NCI-H510A treated with DMSO at 0.1 percent for 48 hours (cell line): ENCODE results near the gene FLII.

Source experiments
- DNase-seq: peaks from one replicate; lab custom pipeline; 2025; lab: John Stamatoyannopoulos, UW

The FLII gene

DNA sequence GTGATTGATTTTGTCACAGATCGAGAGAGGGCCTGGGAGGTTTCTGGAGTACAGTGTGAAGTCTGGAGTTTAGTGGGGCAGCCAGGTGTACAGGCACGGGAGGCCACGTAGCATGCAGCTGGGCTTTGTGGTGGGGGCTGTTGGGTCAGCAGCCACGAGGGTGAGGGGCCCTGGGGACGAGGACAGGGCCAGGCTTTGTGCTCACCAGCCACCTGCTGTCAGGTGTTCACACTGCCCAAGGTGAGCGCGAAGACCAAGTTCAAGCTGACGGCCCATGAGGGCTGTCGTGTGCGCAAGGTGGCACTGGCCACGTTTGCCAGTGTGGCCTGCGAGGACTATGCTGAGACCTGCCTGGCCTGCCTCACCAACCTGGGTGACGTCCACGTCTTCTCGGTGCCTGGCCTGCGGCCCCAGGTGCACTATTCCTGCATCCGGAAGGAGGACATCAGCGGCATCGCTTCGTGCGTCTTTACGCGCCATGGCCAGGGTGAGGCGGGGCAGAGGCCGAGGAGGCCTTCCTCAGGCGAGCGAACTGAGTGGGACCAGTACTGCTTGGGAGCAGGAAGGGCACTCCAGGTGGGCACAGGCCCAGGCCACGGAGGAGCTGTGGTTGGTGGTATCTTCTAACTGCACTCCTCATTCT is 17.2 kb downstream of the FLII start:
- no peak for DNase-seq

DNA sequence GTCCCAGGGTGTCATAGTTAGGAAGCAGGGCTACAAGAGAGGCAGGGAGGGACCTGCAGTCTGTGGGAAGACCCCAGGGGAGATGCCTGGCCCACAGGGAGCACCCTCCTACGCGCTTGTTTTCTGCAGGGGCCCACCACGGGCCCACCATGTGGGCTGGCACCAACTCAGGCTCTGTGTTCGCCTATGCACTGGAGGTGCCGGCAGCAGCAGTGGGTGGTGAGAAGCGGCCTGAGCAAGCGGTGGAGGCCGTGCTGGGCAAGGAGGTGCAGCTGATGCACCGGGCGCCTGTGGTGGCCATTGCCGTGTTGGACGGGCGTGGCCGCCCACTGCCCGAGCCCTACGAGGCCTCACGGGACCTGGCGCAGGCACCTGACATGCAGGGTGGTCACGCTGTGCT is 18.1 kb downstream of the FLII start:
- no peak for DNase-seq

DNA sequence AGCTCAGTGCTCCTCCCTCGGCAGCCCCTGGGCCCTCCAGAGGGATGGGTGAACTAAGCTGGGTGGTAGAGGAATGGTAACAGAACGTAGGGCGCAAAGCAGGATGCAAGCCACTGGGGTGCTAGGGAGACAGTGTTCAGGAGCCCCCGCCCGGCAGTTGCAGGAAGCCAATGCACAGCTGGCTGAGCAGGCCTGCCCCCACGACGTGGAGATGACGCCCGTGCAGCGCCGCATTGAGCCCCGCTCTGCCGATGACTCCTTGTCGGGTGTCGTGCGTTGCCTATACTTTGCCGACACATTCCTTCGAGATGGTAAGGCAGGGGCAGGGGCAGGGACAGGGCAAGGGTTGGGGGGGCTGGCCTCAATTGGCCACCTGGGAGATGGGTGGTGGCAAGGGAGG is 20.2 kb downstream of the FLII start:
- no peak for DNase-seq

DNA sequence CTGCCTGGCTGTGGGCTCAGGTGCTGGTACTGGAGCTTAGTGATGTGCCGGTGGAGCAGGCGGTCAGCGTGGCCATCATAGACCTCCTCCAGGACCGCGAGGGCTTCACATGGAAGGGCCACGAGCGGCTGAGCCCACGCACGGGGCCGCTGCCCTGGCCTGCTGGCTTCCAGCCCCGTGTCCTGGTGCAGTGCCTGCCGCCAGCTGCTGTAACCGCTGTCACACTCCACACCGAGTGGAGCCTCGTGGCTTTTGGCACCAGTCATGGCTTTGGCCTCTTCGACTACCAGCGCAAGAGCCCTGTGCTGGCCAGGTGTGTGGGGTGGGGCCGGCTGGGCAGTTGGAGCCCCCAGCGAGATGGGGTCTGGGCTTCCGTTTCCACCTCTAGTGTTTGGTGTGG is 21.1 kb downstream of the FLII start:
- DNase-seq, result no peak

DNA sequence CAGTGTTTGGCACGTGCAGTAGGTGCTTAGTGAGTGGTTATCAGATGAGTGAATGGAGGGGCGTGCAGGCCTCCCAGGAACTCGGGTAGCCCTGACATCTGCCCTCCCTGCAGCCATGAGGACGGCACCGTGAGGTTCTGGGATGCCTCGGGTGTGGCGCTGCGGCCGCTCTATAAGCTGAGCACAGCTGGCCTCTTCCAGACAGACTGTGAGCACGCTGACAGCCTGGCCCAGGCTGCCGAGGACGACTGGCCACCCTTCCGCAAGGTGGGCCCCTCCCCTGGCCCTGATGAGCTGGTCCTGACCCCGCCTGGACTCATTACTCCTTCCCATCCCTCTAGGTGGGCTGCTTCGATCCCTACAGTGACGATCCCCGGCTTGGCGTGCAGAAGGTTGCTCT is 22.0 kb downstream of the FLII start:
- DNase-seq, result no peak

DNA sequence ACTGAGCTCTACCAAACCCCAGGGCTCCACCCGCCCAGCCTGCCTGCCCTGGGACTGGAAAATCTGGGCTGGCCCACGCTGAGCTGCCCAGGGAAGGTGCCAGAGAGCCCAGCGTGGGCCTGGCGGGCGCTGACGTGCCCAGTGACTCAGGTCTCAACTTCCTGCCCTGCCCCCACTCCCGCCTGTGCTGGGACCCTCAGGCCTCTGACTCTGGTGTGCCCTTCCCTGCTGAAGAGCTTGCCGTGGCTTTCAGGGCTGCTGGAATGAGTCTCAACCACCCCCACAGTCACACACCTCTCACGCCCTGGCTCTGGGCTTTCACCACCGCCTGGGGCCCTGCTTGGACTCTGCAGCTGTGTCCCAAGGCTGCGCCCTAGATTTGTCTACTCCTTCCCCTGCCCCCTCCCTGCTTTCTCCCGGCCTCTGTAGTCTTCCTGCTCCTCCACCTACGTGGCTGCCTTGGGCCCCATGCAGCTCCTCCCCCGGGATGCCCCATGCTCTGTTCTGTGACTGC is 22.7 kb downstream of the FLII start:
- DNase-seq, result no peak

DNA sequence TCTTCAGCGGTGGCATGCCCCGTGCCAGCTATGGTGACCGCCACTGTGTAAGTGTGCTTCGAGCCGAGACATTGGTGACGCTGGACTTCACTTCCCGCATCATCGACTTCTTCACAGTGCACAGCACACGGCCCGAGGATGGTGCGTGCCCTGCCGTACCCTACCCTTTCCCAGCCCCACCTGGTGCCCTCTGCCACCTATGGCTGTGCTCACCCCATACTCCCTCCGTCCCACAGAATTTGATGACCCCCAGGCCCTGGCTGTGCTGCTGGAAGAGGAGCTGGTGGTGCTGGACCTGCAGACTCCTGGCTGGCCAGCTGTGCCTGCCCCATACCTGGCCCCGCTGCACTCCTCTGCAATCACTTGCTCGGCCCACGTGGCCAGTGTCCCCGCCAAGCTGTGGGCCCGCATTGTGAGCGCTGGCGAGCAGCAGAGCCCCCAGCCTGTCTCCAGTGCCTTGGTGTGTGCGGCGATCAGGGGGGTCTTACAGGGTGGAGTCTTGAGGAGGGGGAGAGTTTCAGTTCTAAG is 23.6 kb downstream of the FLII start:
- DNase-seq, result no peak

DNA sequence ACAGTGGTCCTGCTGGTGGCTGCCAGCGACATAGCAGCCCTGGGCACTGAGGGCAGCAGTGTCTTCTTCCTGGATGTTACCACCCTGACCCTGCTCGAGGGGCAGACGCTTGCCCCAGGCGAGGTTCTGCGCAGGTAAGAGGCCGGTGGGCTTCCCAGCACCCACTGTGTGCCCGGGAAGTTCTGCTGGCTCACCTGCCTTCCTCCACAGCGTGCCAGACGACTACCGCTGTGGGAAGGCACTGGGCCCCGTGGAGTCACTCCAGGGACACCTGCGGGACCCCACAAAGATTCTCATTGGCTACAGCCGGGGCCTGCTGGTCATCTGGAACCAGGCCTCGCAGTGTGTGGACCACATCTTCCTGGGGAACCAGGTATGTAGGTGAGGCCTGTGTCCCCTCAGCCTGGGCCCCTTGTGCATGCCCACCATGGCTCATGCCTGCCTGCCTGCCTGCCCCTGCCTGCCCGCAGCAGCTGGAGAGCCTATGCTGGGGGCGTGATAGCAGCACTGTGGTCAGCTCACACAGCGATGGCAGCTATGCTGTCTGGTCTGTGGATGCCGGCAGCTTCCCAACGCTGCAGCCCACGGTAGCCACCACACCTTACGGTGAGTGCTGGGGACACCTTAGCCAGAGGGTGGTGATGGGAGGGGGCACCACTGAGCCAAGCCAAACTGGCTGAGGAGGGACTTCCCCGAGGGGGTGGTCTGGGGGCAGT is 24.6 kb downstream of the FLII start:
- DNase-seq, result no peak

DNA sequence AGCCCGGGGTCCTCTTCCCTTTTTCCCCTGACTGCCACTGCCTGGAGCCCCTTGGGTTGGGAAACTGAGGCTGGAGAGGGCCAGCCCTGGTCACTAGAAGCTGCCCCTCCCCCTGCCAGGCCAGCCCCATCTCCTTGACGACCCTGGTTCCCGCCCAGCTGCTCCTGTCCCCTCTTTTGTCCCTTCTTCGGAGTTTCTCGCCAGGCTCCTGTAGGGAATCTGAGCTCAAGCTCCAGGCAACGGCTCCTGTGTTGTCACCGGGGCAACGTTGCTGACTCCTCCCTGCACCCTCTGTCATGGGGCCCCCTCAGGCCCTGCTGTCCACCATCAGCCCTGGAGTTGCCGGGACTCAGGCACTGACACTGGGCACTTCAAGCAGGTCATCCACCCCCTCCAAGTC is 27.4 kb downstream of the FLII start:
- no peak for DNase-seq

DNA sequence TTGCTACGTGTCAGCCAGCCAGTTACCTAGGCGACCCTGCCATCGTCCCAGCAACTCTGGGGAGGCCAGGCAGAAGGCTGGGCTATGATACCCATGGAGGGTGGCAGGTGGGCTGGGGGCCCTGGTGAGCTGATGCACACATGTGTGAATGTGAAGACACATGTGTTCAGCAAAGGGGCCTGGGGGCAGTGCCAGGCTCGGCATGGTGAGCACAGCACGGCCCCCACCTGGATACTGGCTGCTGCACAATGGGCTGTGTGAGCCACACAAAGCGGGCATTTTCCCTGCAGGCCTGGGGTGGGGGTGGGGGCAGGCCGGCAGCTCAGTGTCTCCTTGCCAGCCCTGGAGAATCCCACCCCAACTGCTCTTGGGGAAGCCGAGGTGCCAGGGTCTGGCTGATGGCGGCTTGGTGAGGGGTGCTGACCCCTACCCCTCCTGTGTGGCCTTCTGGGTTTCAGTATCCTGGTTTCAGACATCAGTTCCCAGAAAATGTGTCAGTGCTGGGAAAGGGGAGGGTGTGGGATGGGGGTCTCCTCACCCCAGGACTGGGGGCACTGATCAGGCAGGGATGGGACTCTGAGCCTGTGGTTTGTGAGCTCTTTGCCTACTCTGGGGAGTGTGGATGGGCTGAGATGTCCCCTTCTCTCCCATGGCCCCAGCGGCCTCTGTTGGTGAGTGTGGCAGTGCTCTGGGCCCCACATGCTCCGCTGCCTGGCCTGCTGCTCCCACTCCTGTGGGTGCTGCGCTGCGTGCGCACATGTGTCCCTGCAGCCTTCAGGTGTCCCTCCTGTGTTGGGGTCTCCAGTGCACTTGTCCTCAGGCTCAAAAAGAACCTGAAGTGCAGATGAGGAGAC is 28.0 kb downstream of the FLII start:
- DNase-seq, result no peak

DNA sequence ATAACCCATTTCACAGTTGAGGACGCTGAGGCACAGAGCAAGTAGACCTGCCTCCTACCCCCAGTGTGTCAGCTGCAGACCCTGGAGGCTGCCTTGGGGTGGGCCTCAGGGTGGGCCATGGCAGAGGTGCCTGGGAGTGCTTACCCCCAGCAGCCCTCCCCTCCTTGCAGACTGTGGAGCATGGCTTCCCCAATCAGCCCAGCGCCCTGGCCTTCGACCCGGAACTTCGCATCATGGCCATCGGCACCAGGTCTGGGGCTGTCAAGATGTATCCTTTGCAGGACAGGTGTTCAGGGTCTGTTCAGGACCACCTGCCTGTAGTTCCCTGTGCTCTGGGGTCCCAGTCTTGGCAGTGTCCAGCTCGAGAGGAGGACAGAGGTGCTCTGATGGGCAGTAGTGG is 28.8 kb downstream of the FLII start:
- DNase-seq, result no peak

DNA sequence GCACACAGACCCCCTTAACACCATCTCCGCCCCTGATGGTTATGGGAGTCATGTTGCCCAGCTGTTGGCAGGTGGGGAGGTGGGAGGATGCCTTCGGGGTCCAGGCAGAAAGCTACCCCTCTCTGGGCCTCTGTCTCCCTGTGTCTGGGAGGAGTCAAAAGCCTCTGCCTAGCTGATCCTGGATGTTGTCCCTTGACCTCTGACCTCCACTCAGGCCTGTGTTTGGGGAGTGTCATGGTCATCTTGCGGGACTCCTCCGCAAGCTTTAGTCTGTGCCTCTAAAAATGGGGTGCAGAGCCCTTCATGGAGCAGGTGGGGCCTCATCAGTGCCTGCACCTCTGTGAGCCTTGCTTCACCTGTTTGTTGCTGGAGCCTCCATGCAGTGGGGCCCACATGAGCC is 29.3 kb downstream of the FLII start:
- DNase-seq, result no peak

DNA sequence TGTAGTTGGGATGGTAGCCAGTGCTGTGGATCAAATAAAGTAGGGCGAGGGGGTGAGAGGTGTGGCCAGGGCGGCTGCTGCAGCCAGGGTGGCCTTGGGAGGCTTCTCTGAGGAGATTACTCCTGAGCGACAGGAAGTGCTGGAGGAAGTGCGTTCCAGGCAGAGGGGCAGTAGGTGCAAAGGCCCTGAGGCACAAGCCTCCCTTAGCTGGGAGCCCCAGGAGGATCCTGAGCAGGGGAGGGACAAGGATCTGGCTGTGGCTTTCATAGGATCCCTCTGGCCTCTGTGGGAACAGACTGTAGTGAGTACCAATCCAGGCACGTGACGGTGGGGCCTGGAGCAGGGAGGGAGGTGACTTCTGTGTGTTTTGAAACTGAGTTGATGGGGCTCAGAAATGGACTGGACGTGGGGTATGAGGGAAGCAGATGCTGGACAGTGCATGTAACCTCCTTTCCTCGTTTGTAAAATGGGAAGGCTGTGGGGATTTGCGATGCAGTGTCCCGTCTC is 30.3 kb downstream of the FLII start:
- no peak for DNase-seq

DNA sequence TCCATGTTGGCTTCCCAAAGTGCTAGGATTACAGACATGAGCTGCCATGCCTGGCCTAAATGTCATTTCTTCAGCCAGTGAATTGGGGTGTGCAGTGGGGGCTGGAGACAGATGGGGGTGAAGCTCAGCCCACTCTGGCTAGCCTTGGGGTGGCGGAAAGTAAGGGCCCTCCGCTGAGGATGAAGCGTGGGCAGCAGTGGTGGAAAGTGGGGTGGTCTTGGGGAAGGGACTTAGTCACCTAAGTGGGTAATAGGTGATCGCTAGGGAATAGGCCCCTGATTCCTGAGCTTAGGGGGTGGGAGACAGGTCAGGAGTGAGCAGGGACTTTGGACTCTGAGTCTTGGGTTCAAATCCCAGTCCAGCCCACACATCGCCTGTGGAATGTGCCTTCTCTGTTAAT is 30.9 kb downstream of the FLII start:
- no peak for DNase-seq

DNA sequence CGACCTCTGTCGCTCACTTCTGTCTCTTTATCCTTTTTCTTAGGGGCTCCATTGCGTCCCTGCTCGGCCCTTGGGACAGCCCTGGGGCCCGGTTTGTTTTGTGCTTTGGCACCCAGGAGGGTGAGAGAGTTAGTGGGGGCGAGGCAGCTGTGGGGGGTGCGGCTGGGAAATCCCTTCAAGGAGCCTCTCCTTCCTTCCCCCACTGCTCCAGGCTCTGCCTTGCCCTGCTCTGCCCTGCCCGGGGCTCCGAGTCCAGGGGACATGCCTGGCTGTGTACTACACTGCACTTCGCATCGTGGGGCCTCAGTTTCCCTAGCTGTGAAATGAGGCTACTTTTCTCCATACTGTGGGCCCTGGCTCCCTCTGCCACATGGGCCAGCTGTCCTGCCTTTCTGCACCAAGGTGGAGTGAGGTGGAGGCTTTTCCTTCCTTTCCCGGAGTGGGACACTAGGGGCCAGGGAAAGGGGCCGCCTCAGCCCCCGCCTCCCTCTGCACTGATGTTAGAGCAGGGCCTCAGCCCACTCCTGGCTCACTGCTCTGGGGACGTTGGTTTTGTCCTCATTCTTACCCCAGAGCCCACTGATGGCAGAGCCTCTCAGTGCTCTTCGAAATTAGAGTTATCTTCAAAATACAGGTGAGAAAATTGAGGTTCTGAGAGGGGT is 32.1 kb downstream of the FLII start:
- DNase-seq, result no peak

DNA sequence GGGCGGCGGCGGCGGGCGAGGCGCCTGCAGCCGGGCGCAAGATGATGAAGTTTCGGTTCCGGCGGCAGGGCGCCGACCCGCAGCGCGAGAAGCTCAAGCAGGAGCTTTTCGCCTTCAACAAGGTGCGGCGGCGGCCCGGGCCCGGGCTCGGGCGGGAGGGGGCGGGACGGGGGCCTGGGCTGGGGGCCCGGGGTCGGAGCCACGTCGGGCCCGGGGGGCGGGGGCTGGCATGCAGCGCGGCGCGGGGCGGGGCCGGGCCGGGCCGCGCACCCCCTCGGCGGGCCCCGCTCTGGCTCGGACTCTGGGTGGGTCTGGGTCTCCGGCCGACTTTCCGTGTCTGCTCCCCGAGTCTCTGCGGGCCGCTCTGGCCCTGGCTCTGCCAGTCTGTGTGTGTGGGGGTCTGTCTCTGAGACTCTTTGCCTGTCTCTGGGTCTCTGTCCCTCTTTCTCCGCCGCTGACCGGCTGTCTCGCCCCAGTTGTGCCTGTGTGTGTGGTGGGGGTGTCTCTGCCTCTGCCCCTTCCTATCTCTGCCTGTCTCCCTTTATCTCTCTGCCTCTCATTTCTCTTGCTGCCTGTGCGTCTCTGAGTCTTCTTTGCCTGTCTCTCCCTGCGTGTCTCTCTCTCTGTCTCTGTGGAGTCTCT is 32.8 kb downstream of the FLII start:
- DNase-seq, result peak; percentile 5

DNA sequence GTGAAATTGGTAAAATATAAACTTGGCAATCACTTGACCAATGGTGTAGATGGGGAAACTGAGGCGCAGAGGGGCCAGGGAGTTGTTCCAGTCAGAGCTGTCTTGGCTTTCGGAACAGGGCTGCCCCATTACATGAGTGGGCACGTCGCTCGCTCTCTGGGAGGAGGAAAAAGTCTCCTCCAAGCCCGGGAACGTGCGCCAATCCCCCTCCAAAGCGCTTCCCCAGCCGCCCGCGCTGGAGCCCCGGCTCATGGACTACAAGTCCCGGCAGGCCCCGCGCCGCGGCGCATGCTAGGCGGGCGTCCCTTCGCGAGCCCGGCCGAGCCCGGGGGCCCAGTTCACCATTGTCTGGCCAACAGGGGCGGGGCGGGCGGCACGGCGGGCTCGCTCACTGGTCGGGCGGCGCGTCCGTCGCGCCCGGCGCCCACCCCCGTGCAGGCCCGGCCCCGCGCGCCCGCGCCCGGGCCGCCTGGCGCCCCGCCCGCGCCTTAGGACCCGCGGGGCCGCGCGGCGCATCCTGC is 33.4 kb downstream of the FLII start, which contains the start of gene LLGL1:
Gene LLGL1, plus strand, starts transcription at position 515 of the 521 bp plus-strand sequence. CDS start 48 bp downstream, outside the sequence.
- peak; percentile 88 for DNase-seq

DNA sequence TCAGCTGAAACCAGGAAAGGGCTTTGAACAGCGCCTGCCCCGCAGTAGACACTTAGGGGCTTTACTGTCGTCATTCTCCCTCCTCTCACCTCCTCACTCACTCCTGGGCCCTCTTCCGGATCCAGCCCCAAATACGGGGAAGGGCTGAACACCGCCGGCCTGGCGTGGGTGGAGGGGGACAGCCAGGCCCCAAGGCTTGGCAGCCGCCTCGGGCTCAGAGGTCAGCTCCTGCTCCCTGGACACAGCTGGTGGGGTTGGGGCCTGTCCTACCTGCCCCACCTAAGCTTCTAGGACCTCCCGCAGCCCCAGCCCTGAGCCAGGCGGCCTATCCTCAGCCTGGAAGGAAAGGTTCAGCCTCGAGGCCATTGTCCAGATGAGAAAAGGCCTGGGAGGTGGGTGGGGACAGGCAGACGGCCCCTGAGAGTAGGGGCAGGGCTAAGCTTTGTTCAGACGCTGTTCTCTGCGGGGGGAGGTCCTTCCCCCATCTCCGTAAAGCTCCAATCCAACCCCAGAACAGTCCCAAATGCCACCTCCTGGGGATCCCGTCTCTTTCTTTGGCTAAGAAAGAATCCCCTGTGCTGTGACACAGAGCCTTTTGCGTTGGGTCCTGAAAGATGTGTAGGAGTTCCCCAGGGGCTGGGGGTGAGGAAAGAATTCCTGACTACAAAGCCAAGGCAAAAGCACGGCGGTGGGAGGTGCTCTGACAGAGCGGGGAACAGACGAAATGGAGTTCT is 34.0 kb downstream of the FLII start:
- no peak for DNase-seq

DNA sequence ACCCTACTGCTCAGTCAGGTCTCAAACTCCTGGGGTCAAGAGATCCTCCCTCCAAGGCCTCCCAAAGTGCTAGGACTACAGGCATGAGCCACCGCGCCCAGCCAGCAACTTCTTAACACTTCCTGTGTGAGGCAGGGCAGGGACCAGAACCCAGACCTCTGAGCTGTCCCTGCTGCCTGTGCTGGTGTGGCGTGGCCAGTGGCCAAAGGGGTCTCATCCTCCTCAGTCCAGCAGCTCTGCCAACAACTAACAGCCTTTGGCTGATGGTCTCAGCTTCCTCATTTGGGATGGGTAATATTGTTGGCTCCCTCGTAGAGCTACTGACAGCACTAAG is 34.5 kb downstream of the FLII start:
- DNase-seq, result no peak

DNA sequence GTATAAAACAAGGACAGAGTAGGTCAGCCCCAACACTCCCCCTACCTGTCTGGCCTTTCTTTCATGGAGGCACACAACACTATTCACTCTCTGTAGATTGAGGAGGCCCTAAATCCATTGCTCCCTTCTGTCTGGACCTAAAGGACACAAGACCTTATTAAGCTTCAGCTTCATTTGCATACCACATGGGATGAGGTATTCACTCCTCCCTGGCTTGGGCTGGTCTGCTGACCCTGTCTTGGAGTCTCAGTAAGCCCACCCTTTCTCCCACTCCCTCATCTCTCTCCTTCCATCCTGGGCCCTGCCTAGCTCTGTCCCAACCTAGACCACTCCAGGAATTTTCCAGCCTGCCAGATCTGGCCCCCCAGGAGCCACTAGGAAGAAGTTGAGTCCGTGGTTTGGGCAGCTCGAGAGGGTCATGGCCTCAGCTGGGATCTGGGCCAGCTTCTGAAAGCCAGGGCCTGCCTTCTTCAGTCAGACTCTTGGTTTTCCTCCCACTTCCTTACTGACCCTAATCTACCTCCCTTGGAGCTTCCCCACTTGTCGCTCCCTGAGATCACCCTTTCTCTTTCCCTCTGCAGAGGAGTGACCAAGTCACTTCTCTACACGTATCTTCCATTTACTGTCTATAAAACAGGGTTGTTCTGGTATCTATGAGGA is 39.7 kb downstream of the FLII start:
- no peak for DNase-seq
